ENCODE measurements around the gene FAHD1.

FAHD1 gene

DNA sequence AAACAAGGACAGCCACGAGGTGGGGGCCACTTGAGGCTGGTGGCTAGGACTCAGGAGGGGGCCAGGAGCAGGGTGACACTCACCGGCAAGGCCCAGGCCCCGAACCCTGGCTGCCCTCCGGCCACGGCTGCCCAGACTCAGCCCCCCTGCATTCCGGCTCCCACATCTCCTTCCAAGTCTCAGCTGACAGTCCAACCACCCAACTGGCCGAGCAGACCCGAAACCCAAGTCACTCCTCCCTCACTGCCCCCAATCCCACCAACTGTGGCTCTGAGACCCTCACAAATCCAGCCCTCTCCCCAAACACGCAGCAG, 9.8 kb upstream of the FAHD1 start:
- no peak for DNase-seq (ENCODE audit: low spot score)

DNA sequence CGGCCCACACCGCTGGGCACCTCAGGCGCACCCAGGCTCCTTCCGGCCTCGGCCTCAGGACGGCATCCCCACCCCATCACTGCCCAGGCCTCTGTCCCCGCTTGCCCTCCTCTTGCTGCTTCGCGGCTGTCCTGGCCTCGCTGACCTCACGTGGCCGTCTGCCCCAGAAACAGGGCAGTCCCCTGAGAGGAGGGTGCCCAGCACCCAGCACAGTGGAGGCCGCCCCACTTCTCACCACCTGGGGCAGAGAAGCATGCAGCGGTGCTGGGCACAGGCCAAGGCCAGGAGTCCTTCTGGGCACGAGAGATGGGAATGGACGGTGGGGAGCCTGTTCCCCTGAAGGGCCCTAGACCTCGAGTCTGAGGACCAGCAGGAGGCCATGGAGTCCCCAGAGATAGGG, 9.3 kb upstream of the FAHD1 start:
- no peak for DNase-seq (ENCODE audit: low spot score)

DNA sequence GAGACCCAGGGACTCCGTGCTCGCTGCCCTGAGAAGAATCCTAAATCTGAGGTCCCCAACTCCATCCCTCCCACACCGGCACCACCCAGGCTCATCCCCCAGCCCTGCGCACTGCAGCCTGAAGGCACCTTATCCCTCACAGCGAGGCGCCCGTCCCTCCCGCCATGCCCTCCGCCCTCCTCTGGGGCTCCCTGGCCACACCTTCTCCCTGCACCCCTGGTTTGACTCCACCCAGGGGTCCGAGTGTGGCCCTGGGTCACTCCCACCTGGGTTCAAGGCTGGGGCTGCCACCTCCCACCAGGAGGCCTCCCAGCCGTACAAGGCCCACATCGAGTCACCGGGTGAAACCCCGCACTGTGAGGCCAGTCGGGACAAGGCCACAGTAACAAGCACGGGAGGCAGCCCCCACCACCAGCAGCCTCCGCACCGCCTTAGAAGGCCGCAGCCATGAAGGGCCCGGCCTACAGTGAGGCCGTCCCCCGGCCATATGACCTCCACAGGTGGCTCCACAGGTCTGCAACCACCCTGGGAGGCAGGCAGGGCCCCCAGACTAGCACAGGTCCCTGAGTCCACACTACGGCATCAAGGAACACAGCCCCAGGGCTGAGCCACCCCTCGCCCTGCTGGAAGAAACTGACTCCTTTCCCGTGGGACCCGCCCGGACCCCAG, 8.7 kb upstream of the FAHD1 start:
- DNase-seq (ENCODE audit: low spot score): no peak

DNA sequence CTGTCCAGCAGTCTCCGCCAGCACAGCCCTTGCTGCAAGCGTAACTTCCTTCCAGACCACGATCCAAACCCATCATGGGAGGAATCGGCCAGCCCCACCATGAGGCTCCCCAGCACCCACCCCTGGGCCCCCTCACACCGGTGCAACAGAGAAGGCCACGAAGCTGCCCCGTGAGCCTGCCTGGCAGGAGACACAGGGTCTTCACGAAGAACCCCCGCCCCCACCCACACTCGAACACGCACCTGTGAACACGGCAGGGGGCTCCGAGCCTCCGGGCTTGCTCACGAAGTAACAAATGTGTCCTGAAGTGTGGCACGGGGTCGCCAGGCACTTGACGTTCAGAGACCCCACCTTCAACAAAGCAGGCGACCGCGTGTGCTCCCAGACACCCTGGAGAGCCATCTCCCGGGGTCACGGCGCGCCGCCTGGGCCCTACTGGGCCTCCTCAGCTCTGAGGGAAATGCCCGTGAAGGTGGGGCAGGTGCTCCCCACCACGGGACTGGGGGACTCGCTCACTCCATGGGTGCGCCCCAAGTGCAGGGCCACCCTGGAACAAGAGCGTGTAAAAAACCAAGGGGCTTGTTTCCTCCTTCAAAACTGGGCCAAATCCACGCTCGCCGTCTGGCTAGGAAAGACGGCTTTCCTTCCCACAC, 8.0 kb upstream of the FAHD1 start:
- no peak for DNase-seq (ENCODE audit: low spot score)

DNA sequence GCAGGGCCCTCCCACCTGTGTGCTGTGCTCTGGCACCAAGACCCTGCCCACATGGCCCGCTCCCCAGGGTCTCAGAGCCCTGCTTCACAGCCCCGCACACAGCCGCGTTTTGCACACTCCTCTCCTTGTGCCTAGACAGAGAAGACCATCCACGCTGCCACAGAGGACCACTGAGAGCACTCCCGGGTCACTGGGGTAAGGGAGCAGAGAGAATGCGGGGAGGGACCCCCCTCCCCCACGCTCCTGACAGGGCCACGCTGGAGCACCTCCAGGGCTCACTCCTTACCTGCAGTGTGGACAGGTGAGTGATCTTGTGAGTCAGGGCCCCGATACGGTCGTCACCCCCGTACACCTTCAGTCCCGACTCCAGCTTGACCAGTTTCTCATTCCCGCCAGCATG, 7.4 kb upstream of the FAHD1 start:
- DNase-seq (ENCODE audit: low spot score): no peak

DNA sequence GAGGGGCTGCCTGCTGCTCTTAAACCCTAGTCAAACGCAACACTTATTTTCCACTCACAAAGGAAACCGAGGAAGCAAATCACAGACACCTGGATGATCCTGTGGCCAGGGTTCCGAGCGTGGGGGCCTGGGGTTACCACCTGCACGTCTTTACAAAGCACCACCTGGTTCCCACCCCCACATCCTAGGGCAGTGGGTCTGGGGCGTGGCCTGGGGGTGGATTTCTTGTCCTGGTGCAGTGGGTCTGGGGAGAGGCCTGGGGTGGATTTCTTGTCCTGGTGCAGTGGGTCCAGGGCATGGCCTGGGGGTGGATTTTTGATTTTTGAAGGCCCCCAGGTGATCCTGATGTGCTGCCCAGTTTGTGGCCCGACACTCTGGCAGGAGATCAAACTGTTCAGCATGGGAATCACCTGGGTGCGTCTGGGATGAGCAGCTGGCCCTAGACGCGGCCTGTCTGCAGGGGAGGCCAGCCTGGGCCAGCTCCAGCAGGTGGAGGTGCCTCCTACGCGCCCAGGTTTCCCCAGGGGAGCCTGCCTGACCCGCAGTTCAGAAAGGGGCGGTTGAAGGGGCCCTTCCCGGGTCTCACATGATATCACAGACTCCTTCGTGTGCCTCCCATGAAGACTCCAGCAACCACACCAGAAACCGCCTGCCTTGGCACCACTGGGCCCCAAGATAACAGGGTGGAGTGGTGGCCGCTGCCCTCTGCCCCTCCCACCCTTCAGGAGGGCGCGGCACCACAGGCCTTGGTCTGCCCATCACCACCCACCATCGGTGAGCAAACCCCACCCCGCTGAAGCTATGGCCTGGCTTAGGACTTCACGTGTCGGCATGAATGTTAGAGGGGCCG, 6.7 kb upstream of the FAHD1 start:
- no peak for DNase-seq (ENCODE audit: low spot score)

DNA sequence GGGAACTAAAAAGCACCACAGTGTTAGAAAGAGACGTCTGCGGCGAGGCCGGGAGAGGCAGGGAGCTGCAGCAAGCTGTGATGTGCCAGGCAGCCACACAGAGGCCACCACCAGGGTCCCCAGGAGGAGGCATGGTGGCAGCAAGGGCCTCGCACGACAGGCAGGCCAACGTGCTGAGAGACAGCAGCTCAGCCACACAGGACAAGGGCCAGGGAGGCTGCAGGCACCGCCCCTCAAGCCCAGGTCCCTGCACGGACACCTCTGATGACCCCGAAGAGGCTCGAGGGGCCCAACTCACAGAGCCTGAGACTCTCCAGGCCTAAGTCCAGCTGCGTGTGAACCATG, 6.1 kb upstream of the FAHD1 start:
- DNase-seq (ENCODE audit: low spot score): no peak

DNA sequence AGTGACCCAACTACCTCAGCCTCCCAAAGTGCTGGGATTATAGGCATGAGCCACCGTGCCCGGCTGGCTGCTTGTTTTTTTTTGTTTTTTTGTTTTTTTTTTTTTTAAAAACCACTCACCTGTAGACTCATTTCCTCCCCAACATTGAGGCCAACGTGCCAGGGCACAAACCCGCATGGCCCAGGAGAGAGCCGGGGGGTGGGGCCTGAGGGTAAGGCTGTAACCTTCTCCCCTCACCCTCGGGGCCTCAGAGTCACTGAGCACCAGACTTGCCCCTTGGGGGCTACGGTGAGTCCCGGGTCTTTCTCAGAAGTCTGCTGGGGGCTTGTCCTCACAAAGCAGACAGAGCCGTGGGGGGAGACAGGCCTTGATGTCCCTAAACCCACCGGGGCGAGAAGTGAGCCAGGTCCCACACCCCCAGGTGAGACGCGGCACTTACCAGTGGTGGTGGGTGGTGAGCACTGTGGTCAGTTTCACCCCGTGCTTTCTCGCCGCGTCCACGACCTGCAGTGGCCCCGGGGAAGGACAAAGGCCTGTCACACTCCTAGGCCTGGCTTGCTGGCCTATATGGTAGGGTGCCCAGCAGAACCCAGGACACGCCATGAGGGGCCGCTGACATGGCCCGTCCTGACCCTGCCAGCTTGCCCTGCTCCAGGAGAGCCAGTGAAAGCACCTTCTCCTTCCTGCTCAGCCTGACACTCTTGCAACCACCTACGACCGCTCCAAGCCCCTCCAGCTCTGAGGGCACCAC, 5.0 kb upstream of the FAHD1 start:
- no peak for DNase-seq (ENCODE audit: low spot score)

DNA sequence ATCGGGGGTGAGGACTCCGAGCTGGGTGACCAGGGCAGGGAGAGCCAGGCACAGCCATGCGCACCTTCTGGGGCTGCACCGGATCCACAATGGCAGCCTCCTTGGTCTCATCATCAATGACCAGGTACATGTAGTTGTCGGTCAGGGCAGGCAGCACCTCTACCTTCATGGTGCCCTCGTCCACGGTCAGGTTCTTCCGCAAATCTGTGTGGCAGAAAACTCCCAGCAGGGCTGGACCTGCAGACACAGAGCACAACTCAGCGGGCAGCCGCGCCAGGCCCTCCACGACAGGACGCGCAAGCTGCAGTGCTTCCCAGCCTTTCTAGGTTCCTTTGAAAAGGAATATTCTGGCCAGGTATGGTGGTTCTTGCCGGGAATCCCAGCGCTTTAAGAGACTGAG, 4.2 kb upstream of the FAHD1 start:
- no peak for DNase-seq (ENCODE audit: low spot score)

DNA sequence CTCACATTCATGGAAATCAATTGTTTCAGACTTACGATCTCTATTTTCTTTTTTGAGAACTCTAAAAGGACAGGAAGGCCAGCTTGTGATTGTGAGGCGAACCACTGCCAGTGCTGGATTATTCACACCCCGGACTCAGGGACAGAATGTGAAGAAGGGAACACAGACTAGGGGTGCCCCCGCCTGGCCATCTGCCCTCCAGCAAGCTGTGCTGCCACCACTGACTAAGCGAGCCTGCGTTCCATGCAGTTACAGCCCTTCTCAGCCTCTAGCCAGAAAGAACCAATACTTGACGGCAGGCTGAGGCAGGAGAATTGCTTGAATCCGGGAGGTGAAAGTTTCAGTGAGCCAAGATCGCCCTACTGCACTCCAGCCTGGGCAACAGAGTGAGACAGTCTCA, 3.2 kb upstream of the FAHD1 start:
- no peak for DNase-seq (ENCODE audit: low spot score)

DNA sequence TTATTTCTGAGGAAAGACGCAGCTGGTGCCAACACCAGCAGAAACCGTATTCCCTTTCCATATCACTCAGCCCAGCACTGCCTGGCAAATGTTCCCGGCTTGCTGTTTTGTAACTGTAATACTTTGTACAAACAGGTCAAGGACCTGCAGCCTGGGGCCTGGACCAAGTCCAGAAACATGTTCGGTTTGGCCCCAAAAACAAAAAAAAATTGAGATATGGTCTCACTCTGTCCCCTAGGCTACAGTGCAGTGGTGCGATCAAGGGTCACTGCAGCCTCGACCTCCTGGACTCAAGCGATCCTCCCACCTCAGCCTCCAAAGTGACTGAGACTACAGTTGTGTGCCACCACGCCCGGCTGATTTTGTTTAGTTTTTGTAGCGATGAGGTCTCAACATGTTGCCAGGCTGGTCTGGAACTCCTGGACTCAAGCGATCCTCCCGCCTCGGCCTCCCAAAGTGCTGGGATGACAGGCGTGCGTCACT, 1.6 kb upstream of the FAHD1 start:
- DNase-seq (ENCODE audit: low spot score): no peak

DNA sequence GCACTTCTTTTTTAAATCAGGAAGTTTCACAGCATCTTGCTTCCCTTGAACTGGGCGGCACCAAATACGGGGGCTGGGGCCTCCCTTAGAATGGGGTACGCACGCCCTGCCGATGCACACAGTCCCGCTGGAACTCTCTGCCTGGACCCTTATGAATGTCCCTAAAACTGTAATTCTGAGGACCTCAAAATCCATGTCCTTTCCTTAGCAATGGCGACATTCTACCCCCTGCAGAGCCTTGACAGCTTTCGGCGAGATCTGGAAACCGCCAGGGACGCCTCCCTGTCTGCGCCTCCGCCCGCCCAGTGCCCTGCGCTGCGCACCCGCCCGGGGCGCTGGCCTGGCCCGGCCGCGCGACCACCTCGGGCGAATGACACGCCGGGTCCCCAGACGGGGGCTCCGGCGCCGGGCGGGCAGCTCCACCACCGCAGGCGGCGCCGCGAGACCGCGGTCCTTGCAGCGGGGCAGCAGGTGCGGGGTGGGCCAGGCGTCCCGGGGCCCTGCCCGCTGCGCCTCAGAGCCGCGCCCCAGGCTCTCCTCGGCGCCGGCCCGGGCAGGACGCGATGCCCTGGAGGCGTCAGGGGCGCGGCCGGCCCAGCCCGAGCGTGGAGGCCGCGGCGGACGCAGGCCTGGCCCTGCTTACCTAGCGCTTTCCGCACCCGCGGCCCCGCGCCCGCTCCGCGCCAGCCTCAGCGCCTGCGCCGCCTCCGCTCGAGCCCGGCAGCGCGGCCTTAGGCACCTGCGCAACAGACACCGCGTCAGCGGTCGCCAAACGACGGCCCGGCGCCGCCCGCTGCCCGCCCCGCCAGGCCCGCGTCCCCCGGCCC, 929 bp upstream of the FAHD1 start:
- no peak for DNase-seq (ENCODE audit: low spot score)

DNA sequence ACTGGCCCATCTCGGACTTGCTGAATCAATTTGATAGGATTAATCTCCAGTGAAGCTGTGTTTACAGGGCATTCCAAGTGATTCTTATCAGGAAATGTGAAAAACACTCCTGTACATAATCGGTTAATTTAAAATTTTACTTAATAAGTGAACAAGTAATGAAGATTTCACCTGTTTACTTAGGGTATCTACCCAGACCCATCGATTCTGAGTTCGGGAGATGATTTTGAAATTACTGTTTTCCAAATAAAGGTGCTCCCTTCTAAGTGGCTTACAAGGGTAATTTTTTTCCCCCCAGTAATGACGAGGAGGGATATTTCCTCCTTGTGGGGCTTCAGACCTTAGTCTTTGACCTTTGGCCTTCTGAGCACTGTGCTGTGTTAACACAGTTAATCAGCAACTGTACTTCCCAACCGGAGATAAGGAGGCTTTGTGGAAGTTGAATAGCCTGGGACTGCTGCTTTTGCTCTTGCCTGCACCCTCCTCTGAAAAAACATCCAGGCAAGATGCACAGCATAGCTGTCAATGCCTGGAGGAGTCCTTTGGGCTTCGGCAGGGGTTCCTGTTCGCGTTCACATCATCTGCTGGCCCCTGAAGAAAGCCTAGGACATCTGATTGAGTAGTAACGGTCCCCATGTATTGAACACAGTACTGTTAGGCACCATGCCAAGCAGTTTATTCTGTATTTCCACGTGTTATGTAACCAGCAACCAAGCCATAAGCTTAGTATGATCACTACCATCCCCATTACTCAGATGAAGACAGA, 1.8 kb downstream of the FAHD1 start:
- DNase-seq (ENCODE audit: low spot score): no peak

DNA sequence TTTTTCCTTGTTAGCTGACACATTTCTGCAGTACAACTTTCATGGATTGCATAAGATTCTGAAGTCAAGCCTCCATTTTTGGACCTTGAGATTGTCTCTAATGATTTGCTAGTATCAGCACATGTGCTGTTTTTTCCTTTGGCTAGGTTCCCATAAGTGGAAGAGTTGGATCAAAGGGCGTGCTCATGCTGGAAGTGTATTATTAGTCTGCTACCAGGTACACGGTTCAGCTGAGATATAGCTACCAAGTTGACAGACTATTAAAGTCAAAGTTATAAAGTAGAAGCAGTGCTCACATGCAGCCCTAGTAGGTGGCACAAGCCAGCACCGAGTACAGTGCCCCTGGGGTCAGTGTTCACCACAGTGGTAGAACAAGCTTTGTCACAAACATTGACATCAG, 3.2 kb downstream of the FAHD1 start:
- DNase-seq (ENCODE audit: low spot score): no peak

DNA sequence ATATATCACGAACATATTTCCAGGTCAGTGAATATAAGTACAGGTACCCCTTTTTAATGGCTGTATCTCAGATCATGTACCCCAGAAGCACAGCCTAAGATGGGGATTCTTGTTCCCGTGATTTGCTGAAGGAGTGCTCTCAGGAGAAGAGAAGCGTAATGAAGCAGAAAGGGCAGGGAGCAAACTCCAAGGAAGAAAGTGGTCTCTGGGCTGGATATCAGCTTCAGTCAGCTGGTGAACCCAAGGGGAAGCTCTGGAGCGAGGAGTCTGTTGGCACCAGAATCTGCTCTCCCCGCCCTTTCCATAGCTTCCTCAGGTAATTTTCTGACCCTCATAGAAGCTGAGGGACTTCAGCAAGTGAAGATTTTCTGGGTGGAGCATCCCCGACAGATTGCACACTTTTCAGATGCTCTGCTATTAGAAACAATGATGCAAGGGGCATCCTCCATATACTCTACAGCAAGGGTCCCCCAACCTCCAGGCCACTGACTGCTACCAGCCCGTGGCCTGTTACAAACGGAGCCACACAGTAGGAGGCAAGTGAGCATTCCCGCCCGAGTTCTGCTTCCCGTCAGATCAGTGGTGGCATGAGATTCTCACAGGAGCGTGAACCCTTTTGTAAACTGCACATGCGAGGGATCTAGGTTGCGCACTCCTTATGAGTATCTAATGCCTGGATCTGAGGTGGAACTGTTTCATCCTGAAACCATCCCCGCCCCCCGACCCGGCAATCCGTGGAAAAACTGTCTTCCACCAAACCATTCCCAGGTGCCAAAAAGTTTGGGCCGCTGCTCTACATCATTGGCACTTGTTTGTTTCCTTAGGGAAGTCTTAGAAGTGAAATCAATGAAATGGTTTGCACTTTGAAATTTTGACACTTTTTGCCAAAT, 4.4 kb downstream of the FAHD1 start:
- DNase-seq (ENCODE audit: low spot score): no peak

DNA sequence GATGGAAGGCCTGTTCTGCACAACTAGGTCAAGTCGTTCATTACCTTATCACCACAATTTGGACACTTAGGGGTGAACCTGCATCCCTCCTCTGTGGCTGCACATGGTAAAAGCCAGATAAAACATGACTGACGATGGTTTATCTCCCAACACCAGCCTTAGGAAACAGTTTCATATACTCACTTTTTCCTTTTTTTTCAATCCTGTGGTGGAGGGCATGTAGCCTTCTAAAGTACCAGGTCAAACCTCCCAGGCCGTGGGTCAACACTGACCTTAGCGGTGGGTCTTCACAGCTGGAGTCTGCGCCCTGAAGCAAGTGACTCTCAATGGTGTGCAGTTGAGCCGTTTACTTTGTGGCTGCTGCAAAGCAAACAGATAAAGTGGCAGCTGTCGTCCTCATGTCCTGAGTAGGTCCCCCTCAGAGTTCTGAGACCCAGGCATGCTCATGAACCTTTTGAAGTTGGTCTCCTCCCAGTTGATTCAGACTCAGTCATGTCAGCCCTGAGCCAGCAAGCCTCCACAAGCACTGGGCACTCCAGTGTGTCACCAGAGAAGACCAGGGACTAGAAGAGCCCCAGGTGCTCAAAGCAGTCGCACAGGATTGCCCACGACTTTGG, 5.9 kb downstream of the FAHD1 start:
- DNase-seq (ENCODE audit: low spot score): no peak

DNA sequence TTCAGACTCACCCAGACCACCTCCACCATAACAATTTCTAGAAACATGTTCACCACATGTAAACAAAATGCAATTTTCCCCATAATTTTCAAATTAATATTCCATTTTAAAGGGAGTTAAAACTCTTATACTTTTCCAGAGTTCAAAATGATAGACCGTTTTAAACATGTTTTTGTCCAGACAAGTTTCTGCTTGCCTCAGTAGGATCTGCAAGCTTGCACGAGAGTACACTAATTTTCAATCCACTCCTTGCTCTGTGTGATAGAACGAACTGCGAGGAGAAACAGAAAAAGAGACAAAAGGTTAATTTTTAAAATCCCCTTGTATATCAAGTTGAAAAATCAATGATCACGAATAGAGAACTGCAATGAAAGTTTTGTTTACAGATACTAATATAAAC, 7.1 kb downstream of the FAHD1 start:
- no peak for DNase-seq (ENCODE audit: low spot score)

DNA sequence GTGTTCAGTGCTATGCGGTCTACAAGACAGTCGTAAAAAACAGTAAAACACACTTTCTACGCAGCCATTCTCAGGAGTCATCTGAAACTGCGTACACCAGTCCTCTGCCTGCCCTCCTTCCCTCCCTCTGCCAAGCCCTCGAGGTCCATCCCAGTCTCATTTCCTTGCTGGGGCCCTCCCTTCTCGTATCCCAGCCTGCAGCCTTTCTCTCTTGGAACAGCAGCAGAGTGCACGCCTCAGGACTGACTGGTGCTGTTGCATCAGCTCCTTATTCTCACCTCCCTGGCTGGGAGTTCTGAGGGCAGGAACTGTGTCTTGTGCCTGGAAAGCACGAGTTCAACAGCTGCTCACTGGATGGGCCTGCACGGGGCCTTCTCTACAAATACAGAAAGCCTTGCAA, 12.5 kb downstream of the FAHD1 start:
- no peak for DNase-seq (ENCODE audit: low spot score)

DNA sequence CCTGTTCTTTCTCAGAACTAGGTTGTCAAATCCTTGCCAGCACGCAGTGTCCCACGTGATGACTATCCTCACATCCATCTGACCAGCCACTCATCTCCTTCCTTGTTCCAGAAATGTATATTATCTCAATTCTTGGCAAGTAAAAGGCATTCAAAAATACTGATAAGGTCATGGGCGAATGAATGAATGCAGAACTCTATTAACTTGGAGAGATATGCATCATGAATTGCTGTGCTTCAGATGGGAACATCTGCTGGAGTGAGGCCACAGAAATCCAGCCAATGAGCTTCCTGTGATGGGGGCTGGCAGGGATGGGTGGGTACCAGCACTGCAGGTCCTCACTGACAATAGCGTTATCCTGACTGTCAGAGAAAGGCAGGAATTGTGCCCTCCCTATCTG, 19.0 kb downstream of the FAHD1 start:
- no peak for DNase-seq (ENCODE audit: low spot score)

DNA sequence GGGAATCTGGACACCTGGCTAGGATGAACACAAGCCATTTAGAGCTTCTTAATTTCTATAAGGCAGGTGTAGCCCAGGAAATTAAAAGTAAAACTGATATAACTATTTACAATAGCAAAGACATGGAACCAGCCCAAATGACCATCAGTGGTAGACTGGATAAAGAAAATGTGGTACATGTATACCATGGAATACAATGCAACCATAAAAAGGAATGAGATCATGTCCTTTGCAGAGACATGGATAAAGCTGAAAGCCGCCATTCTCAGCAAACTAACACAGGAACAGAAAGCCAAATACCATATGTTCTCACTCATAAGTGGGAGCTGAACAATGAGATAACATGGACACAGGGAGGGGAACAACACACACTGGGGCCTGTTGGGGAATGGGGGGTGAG, 19.4 kb downstream of the FAHD1 start:
- no peak for DNase-seq (ENCODE audit: low spot score)

All from left forelimb (tissue), 1 donor.